Duodenal mucosa (tissue), 2 donors: Measurements from ENCODE around the gene RBM33.

Experiments
- H3K27ac ChIP-seq: one replicate; pipeline ENCODE4 v1.7.0; 2013; ENCODE audit warnings: low read depth, low read length
- H3K27me3 ChIP-seq, 2 donors: one replicate each; pipeline ENCODE4 v1.7.0; 2013; ENCODE audit warnings: low read length in 2 of 2, control low read depth in 1 of 2; ENCODE audit not compliant: insufficient read depth in 2 of 2, control insufficient read depth in 1 of 2
- H3K36me3 ChIP-seq, 2 donors: one replicate each; pipeline ENCODE4 v1.7.0; 2013; ENCODE audit warnings: low read length in 2 of 2, control low read depth in 1 of 2; ENCODE audit not compliant: insufficient read depth in 2 of 2, control insufficient read depth in 1 of 2
- H3K4me1 ChIP-seq, 2 donors: one replicate each; pipeline ENCODE4 v1.7.0; 2013; ENCODE audit warnings: low read length in 2 of 2, control low read depth in 1 of 2; ENCODE audit not compliant: insufficient read depth in 2 of 2, control insufficient read depth in 1 of 2
- H3K4me3 ChIP-seq, 2 donors: one replicate each; pipeline ENCODE4 v1.7.0; 2013; ENCODE audit warnings: low read length in 2 of 2, low read depth in 1 of 2
- H3K9ac ChIP-seq, 2 donors: one replicate each; pipeline ENCODE4 v1.7.0; 2013; ENCODE audit warnings: low read length in 2 of 2, low read depth in 1 of 2
- H3K9me3 ChIP-seq, 2 donors: one replicate each; pipeline ENCODE4 v1.7.0; 2013; ENCODE audit warnings: low read length in 2 of 2, control low read depth in 1 of 2; ENCODE audit not compliant: control insufficient read depth in 1 of 2

Gene RBM33

DNA sequence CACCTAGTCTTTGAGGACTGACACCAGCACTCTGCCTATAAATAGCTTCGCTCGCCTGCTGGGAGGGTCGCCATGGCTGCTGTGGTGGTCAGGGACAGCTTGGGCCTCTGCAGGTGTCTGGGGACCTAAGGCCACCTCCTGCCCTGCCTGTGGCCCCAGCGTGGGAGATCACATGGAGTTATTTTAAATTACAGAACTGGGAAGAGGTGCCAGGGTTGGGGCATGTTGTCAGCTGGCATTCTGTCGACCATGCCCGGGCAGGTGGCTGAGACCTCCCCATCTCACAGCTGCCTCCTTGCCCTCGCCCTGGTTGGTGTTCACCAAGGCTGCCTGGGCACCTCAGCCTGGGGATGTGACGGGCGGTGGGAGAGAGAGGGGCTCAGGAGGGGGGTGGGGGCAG, 149.7 kb downstream of the RBM33 start:
- peaks cover 0 to 4% of the 10 kb centered on the region in 2 donors for H3K4me1 ChIP-seq
- H3K36me3 ChIP-seq, result no peaks in the 10 kb centered on the region
- H3K9ac ChIP-seq, result no peak overlapping the region
- no peak overlapping the region for H3K27ac ChIP-seq
- no peak overlapping the region for H3K4me3 ChIP-seq
- no peaks in the 10 kb centered on the region for H3K9me3 ChIP-seq
- H3K27me3 ChIP-seq, result peaks cover 0 to 3% of the 10 kb centered on the region in 2 donors

DNA sequence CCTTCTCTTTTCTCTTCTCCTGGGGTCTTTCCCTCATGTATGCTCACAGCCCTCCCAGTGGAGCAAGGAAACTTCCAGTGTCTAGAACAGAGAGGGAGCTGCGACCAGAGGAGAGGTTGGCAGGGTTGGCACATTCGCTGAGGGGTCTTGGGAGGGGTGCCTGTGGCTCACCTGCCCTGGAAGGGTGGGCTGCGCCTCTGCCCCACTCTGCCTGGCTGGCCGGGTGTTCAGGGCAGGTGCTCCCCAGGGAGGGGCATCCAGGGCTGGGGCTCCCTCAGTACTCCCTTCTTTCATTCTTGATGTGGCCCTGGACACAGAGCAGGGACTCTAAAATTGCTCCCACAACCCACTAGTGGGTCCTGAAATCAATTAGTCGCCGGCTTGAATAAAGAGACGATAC, 150.9 kb downstream of the RBM33 start:
- peaks cover 0 to 4% of the 10 kb centered on the region in 2 donors for H3K4me1 ChIP-seq
- no peak overlapping the region for H3K9ac ChIP-seq
- no peak overlapping the region for H3K27ac ChIP-seq
- no peaks in the 10 kb centered on the region for H3K36me3 ChIP-seq
- peaks cover 0 to 12% of the 10 kb centered on the region in 2 donors for H3K27me3 ChIP-seq
- H3K4me3 ChIP-seq, result no peak overlapping the region
- H3K9me3 ChIP-seq, result no peaks in the 10 kb centered on the region

DNA sequence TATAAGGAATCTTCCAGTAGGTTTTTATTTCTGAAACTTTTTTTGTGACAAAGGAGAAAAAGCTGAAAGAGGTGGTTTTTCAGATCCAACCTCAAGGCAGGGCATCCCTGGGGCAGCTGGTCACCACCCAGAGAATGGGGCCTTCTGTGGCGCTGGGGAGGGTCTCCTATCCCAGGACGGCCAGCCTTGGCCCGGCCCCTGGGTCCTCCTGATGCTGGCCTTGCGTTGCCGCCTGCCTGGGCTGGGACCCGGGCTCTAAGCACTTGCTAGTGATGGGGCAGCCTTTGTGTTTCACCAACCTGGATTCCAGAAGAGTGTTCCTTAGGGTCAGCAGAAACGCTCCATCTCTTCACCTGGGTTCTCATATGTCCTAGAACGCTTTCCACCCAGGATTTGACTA, 151.5 kb downstream of the RBM33 start:
- H3K9me3 ChIP-seq, result no peaks in the 10 kb centered on the region
- H3K4me1 ChIP-seq, result peaks cover 0 to 4% of the 10 kb centered on the region in 2 donors
- H3K4me3 ChIP-seq, result no peak overlapping the region
- no peak overlapping the region for H3K9ac ChIP-seq
- no peaks in the 10 kb centered on the region for H3K36me3 ChIP-seq
- no peak overlapping the region for H3K27ac ChIP-seq
- peaks cover 0 to 15% of the 10 kb centered on the region in 2 donors for H3K27me3 ChIP-seq

DNA sequence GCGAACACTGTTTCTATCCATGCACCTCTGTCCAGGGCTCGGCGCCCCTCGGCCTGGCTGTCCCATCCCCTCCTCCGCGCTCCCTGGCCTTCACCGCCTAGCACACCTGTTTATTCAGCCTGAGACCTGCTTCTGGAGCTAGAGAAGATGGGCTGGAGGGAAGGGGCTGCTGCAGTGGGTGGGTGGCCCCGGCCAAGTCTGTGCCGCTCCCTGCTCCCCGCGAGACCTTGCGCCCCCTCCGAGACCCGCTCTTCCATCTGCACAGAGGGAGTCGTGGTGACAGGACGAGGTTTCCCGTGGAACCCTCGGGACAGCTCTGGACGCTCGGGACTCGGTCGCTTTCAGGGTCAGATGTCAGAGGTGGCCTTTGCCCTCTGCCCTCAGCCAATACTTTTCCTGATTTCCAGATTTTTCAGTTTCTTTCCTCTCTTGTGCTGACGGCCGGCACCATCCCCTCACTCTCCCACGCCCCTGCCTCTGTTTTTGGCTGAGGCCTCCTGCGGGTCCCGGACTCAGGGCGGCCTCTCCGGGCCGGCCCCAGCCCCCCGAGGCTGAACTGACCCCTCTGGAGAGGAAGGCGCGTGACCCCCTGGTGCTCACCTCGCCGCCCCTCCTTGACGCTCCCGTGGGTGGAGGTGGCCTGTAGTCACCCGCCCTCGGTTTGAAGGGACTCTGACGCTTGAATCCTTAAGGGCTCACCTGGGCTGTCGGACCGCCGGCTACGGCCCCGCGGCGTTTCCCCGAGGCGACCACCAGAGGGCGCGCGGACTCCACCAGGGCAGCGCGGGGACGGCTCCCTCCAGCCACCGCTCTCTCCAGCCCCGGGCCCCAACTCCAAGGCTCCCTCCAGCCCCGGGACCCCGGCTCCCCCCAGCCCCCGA, 152.2 kb downstream of the RBM33 start:
- Histone ChIP-seq H3K27ac (no peak overlapping the region), H3K4me1 (peaks cover 0 to 4% of the 10 kb centered on the region in 2 donors), H3K27me3 (peaks cover 0 to 15% of the 10 kb centered on the region in 2 donors), H3K9me3 (no peaks in the 10 kb centered on the region), H3K9ac (no peak overlapping the region), H3K4me3 (no peak overlapping the region), H3K36me3 (no peaks in the 10 kb centered on the region)

DNA sequence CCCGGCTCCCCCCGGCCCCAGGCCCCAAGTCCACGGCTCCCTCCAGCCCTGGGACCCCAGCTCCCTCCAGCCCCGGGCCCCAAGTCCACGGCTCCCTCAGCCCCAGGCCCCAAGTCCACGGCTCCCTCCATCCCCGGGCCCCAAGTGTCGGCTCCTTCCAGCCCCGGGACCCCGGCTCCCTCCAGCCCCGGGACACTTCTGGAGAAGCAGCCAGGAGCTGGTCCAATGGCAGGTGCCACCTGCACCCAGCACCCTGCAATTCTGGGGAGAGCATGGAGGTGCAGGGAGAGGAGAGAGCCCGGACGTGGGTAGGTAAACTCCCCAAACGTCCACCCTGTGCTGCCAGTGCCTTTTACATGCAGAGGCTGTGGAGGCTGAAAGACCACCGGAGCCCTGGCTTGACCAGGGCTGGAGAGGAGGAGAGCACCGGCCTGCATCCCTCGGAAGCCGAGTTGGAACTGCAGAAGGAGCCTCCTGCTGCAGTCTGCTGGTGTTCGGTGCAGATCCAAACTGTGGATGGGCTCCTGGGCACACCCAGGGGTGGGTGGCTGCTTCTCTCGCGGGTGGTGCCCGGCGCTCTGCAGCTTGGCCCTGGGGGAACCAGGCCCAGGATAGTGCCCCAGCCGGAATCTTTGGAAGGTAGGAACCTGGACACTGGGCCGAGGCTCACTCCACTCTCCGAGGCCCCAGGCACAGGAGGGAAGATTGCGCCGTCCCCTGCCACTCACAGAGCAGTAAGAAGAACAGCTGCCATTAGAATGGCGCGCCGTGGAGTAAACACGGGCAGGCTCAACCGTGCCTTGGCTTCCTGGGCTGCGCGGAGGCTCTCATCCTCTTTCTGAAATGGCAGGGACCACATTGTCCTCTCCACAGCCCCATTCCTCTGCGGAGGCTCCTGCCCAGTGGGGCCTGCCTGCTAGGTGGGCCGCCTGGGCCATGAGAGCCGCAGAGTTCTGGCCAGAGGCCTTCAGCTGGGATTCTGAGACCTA, 153.1 kb downstream of the RBM33 start:
- Histone ChIP-seq H3K4me3 (no peak overlapping the region), H3K27me3 (peaks cover 0 to 15% of the 10 kb centered on the region in 2 donors), H3K27ac (no peak overlapping the region), H3K9me3 (no peaks in the 10 kb centered on the region), H3K4me1 (peaks cover 0 to 4% of the 10 kb centered on the region in 2 donors), H3K9ac (no peak overlapping the region), H3K36me3 (no peaks in the 10 kb centered on the region)

DNA sequence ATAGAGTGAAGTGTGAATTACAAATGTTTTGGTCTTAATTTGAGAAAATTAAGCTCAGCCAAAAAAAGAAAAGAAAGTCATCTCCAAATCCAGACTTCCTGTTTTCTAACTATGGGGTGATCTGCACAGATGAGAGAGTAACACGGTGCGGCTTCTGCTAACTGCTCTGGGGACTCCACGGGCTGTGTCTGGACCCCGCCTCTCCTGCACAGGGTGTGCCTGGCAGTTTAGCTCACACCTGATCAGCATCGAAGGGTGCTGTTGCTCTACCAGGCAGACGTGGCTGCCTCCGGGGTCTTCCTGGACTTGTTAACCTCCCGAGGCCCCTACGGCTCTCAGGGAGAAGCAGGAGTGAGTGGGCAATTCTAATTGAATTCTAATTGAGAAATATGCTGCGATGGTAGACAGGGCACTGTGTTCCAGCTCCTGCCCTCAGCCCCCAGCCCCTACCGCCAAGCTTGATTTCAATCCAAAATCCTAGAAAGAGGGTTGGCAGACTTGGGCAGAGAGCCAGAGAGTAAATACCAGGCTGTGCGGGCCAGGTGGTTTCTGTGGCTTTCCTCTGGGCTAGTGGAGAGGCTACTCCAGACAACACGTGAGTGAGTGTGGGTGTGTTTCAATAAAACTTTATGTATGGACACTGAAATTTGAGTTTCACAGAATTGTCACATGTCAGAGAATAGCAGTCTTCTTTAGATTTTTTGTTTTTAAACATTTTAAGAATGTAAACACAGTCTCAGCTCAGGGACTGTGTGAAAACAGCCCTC, 154.4 kb downstream of the RBM33 start:
- Histone ChIP-seq H3K9me3 (no peaks in the 10 kb centered on the region), H3K27me3 (peaks cover 0 to 15% of the 10 kb centered on the region in 2 donors), H3K4me3 (no peak overlapping the region), H3K4me1 (peaks cover 0 to 4% of the 10 kb centered on the region in 2 donors), H3K27ac (no peak overlapping the region), H3K9ac (no peak overlapping the region), H3K36me3 (no peaks in the 10 kb centered on the region)

DNA sequence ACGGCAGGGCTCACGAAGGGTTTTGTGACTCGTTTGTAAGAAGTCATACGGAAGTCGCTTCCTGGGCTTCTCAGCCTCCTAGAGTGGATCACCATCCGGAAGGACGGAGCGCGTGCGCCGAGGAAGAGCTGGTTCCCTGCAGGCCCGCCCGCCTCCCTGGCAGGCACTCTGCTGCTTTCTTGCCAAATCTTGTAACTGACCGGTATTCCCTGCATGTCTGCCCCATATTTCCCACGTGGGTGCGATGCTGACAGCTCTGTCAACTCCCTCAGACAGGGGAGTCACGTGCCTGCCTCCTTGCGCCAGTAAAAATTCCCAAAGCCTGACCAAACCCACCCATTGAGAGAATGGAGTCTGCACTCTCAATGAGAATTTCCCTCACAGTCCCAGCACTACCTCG, 155.1 kb downstream of the RBM33 start:
- Histone ChIP-seq H3K27me3 (peaks cover 0 to 15% of the 10 kb centered on the region in 2 donors), H3K4me1 (peaks cover 0 to 4% of the 10 kb centered on the region in 2 donors), H3K9ac (no peak overlapping the region), H3K36me3 (no peaks in the 10 kb centered on the region), H3K27ac (no peak overlapping the region), H3K9me3 (no peaks in the 10 kb centered on the region), H3K4me3 (no peak overlapping the region)

DNA sequence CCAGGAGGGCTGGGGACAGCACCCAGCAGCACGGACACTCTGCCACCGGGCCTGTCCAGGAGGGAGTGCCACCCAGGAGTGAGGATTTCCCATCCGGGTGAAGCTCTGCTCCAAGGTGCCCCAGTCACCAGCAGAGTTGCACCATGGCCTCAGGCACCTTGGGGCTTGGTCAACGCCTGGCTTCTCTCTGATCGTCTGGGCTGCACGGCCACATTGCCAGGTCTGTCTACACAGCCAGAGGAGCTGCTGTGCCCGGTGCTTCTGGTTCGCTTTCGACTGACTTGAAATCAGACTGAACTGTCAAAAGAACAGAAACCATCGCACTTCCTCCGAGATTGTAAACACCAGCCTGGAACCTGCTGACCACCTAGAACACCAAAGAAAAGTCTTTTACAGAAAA, 155.8 kb downstream of the RBM33 start:
- Histone ChIP-seq H3K9me3 (no peaks in the 10 kb centered on the region), H3K4me3 (no peak overlapping the region), H3K36me3 (no peaks in the 10 kb centered on the region), H3K27ac (no peak overlapping the region), H3K4me1 (peaks cover 2 to 4% of the 10 kb centered on the region in 2 donors), H3K9ac (no peak overlapping the region), H3K27me3 (peaks cover 0 to 15% of the 10 kb centered on the region in 2 donors)

DNA sequence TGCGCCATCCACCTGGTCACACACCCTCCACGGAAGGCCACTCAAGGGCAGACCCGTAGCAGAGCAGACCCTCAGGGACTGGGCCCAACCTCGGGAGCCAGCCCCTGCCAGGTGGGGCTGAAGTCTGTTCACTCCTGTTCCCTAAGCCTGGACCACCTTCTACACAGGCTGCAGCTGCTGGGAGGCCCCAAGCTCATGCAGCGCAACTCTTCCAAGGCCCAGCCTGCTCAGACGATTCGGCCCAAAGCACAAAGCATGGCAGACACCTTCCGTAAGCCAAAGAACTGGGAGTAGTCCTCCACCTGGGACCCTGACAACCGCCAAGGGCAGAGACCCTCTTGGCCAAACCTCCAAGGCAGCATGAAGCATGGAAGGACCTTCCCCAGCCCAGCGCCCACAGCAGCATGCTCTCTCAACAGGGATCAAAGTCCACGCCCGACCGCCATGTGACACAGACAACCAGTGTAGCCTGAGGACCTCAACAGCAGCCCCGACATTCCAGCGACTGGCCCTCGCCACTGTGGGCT, 156.3 kb downstream of the RBM33 start:
- no peaks in the 10 kb centered on the region for H3K36me3 ChIP-seq
- H3K9me3 ChIP-seq, result no peaks in the 10 kb centered on the region
- H3K27me3 ChIP-seq, result peaks cover 0 to 16% of the 10 kb centered on the region in 2 donors
- peaks cover 4 to 7% of the 10 kb centered on the region in 2 donors for H3K4me1 ChIP-seq
- no peak overlapping the region for H3K9ac ChIP-seq
- no peak overlapping the region for H3K4me3 ChIP-seq
- no peak overlapping the region for H3K27ac ChIP-seq
